HepG2 (cell line): Measurements from ENCODE around the gene AUTS2.

Source experiments
- ATF2 ChIP-seq: sonication (generic); formaldehyde crosslinking; IDR thresholded peaks from 2 replicates; pipeline ENCODE4 v1.4.0; 2020; ENCODE audit warnings: missing genetic modification reagents
- CHD2 ChIP-seq: IDR thresholded peaks from 2 replicates; pipeline ENCODE4 v1.6.1; 2011; ENCODE audit warnings: low read depth, low read length, improper control_type of control experiment
- CTCF ChIP-seq: sonication (generic); formaldehyde crosslinking; IDR thresholded peaks from 2 replicates; pipeline ENCODE4 v1.5.0; 2020; ENCODE audit warnings: mild to moderate bottlenecking, missing genetic modification reagents, moderate library complexity
- ERF ChIP-seq: IDR thresholded peaks from 2 replicates; pipeline ENCODE4 v1.6.1; 2018; ENCODE audit warnings: missing biosample characterization, missing genetic modification reagents
- HMG20A ChIP-seq: IDR thresholded peaks from 2 replicates; pipeline ENCODE4 v1.6.1; 2016; ENCODE audit warnings: borderline replicate concordance
- HMG20B ChIP-seq: conservative IDR thresholded peaks from 2 replicates; pipeline ENCODE4 v1.6.1; 2016; ENCODE audit warnings: missing genetic modification reagents, missing compliant biosample characterization
- JUND ChIP-seq: sonication (generic); formaldehyde crosslinking; IDR thresholded peaks from 2 replicates; pipeline ENCODE4 v1.8.0; 2022; ENCODE audit warnings: mild to moderate bottlenecking, missing genetic modification reagents
- MNT ChIP-seq: fragments of 450-650 bp; IDR thresholded peaks from 2 replicates; pipeline ENCODE4 v1.6.1; 2016
- MZF1 ChIP-seq: sonication (generic); formaldehyde crosslinking; IDR thresholded peaks from 2 replicates; pipeline ENCODE4 v1.8.1; 2023; ENCODE audit warnings: mild to moderate bottlenecking, missing genetic modification reagents, borderline replicate concordance
- NFE2L1 ChIP-seq: sonication (generic); formaldehyde crosslinking; IDR thresholded peaks from 2 replicates; pipeline ENCODE4 v1.4.0; 2020; ENCODE audit warnings: missing genetic modification reagents, mild to moderate bottlenecking, borderline replicate concordance
- POGZ ChIP-seq: sonication (generic); formaldehyde crosslinking; IDR thresholded peaks from 2 replicates; pipeline ENCODE4 v1.4.0; 2020; ENCODE audit warnings: mild to moderate bottlenecking, missing genetic modification reagents
- POLR2A ChIP-seq, 2 experiments: IDR thresholded peaks; 2 replicates each; pipeline ENCODE4 v1.6.1; 2011; ENCODE audit warnings: low read depth in 2 of 2, low read length in 2 of 2, mild to moderate bottlenecking in 1 of 2, moderate library complexity in 1 of 2; ENCODE audit not compliant: insufficient read depth in 1 of 2
- RARG ChIP-seq: sonication (generic); formaldehyde crosslinking; IDR thresholded peaks from 2 replicates; pipeline ENCODE4 v1.4.0; 2020; ENCODE audit warnings: low read depth, mild to moderate bottlenecking, missing genetic modification reagents
- SIN3B ChIP-seq: fragments of 150-350 bp; IDR thresholded peaks from 2 replicates; pipeline ENCODE4 v1.6.1; 2014; ENCODE audit warnings: low read length

GRCh38 chr7:69939317-69939716 is 341.0 kb downstream of the AUTS2 start:
- TF ChIP-seq RARG (CRISPR knock-in tag) (no peak), JUND (CRISPR knock-in tag) (no peak), CHD2 (no peak), NFE2L1 (CRISPR knock-in tag) (no peak), POLR2A (IDR thresholded peaks at IDR 0.05; ENCODE audit: insufficient read depth in 1 of 2, low read depth in 2 of 2, low read length in 2 of 2) (no peak), HMG20B (CRISPR knock-in tag) (no peak), CTCF (CRISPR knock-in tag) (no peak), HMG20A (no peak), ERF (CRISPR knock-in tag) (no peak), SIN3B (no peak), MZF1 (CRISPR knock-in tag) (no peak), MNT (no peak), ATF2 (CRISPR knock-in tag) (no peak), POGZ (CRISPR knock-in tag) (no peak)
